ENCODE results near the gene ZNF598.
"Not testable (repeated sequence)": the region's sequence is repeated elsewhere in the genome, so short reads cannot be mapped to it uniquely, and the experiment has no call there.

The ZNF598 gene

GRCh38 chr16:2040041-2040786, 30.6 kb upstream of the ZNF598 start:
- DNase-seq: no peak

DNA sequence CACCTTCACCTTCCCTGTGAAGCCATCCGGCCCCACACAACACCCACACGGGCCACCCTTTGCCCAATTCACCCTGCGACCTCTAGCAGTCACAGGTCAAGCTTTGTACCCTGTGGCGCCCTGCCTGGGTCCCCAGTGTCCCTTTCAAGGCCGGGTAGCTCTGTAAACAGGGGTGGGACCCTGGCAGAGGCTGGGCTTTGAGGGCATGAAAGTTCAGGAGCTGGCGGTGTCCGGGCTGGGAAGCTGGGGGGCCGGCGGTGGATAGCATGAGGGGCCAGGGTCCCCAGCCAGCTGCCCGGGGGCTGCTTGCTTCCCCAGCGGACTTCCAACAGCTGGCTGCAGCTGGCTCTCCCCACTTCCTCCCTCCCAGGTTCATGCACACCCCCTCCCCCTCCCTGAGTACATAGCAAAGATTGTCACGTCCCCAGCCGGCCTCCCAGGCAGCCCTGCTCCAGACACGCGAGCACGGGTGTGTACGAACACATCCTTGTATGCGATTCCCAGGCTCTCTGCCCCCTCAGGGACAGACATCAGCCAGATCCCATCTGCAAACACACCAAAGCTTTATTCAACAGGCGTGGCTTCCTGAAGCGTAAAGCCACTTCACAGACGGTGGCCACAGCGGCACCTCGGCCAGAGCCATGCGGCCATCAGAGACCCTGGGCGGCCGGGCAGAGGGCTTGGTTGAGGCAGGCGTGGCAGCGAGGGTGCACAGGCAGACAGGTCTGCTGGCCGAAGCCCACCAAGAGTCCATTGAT, 29.8 kb upstream of the ZNF598 start:
- DNase-seq: no peak

GRCh38 chr16:2038382-2039231, 29.0 kb upstream of the ZNF598 start:
- DNase-seq: no peak

- no peak for DNase-seq
These were observed 28.2 kb upstream of the ZNF598 start for GRCh38 chr16:2037647-2038381.

DNA sequence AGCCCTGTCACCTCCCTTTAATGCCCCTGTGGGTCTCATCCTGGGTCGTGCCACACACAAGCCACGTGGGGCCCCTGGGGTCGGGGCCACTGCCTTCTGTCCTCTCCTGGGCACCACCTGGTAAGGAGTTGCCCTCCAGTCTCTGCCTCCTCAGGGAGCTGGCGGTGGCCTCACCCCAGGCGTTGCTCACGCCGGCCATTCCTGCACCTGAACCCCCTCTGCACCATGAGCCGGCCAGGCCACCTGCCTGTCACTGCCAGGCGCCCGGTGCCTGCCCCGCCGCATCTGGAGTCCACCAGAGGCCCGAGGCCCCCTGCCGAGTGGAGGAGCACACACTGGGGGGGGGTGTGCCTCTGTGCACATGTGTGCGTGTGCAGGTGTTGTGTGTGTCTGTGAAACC, 27.5 kb upstream of the ZNF598 start:
- DNase-seq: no peak

DNA sequence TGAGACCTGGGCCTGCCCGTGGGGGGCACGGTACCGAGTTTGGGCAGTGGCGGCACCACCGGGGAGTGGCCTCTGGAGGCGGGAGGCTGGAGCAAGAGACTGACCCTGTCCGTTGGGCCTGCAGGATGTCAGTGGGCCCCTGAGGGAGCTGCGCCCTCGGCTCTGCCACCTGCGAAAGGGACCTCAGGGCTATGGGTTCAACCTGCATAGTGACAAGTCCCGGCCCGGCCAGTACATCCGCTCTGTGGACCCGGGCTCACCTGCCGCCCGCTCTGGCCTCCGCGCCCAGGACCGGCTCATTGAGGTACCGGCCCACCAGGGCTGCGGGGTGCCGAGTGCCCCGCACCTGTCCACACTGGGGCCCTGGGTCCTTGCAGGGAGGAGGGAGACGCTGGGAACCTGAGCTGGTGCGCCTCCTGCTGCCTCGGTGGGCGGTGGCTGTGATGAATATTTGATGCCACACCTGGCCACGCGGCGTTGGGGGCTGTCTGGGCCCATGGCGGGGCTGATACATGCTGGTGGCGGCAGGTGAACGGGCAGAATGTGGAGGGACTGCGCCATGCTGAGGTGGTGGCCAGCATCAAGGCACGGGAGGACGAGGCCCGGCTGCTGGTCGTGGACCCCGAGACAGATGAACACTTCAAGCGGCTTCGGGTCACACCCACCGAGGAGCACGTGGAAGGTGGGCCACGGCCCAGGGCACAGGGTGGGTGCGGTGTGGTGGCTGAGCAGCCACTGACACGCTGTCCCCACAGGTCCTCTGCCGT, 26.8 kb upstream of the ZNF598 start:
- DNase-seq: no peak

DNA sequence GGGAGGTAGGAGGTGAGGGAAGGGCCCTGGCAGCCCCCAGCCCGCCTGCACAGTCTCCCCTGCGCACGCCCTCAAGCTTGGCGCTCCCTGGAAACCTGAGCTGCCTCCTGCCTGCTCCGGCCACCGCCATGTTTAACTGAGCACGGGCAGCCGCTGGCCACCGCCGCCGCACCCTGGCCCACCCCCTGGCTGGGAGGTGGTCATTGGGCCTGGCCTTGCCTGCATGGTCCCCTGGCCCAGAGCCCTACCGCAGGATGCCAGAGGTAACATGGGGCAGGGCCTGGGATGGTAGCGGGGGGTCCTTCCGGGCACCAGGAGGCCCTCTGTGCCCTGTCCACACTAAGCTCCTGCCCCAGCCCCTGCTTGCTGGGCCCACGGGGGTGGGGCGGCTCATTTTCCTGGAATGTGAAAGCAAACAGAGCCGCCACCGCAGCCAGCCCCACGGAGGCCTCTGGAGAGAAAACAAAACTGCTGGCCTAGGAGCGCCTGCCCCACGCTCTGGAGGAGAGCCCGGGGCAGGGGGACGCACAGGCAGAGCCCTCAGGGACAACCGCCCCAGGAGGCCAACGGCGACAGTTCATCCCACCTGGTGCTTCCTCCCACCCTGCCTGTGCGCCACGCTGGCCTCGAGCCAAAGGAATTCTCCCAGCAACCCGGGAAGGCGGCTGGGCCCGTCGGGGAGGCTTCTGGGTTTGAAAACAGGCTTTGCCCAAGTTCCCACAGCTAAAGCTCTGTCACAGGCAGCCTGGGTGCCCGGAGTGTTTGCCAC, 26.0 kb upstream of the ZNF598 start:
- DNase-seq: no peak

DNA sequence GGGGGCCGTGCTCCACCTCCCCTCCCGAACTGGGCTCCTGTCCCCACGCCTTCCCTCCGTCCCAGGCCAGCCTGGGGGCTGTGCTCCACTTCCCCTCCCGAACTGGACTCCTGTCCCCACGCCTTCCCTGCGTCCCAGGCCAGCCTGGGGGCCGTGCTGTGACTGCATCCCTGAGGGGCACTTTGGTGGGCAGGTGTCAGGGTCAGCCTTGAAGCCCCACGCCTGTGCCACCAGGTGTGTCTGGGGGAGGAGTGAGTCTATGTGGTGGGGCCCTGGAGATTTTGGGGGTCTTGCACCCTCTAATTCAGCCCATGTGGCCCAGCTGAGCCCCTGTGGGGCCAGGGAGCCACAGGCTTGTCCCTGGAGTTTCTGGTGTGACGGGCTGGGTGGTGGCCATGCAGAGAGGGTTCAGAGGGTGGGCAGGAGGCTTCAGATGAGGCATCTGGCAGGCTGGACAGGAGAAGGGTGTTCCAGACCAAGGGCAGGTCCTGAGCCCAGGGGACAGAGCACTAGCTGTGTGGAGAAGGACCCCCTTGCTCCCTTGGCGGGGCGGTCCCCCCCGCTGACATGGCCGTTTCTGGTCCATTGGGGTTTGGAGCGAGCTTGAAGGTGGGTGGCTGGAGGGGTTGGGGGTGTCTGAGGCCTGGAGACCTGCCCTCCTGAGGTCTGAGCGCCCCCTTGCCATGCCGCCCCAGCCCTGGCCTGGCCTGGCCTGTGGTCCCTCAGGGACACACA, 25.2 kb upstream of the ZNF598 start:
- no peak for DNase-seq

DNA sequence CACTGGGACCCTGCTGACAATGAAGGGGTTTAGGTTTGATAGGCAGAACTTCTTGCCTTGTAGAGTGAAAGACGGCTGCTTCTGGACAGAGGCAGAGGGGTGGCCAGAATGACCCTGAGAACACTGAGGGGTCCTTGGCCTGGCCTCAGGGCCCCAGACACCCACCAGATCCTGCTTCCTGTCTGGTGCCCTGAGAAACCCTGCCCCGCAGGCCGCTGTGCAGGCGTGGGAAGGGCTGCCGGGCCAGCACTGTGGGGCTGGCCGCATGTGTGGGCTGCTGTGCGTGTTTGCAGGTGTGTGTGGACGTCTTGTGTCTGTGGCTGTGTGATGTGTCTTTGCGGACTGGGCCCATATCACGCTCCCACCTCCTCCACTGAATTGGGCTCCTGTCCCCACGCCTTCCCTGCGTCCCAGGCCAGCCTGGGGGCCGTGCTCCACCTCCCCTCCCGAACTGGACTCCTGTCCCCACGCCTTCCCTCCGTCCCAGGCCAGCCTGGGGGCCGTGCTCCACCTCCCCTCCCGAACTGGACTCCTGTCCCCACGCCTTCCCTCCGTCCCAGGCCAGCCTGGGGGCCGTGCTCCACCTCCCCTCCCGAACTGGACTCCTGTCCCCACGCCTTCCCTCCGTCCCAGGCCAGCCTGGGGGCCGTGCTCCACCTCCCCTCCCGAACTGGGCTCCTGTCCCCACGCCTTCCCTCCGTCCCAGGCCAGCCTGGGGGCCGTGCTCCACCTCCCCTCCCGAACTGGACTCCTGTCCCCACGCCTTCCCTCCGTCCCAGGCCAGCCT, 24.5 kb upstream of the ZNF598 start:
- not testable (repeated sequence) for DNase-seq

GRCh38 chr16:2033057-2033908, 23.7 kb upstream of the ZNF598 start:
- DNase-seq: no peak

DNA sequence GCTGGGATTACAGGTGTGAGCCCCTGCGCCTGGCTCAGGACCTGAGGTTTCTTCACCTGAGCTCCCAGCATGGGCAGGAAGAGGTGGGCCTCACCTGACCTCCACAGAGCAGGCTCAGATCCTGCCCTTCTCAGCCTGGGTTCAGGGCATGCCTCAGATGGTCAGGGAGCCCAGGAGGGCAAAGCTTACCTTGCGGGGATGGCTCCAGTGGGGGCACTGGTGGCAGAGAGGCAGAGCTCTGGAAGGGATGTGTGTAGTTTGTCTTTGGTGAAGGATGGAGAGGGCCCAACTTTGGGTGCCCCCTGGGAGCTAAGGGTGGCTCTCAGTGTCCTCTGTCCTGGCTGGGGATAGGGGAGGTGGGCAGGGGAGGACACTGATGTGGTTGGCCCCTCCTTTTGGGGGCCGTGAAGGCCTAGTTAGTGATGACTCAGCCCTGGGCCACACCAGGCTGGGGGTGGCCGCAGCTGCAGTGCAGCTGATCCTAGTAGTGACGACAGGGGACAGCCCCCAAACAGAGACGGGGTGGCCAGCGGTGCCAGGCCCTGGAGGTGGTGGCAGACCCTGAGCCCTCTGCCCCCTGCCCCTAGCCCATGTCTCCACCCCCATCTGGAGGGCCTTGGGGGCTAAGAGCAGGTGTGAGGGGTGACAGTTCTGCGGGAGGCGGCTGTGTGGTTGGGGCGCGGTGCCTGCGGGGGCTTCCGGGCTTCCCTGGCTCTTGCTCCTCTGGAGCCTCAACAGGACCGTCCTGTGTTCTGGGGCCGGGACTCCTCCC, 22.9 kb upstream of the ZNF598 start:
- DNase-seq: no peak

DNA sequence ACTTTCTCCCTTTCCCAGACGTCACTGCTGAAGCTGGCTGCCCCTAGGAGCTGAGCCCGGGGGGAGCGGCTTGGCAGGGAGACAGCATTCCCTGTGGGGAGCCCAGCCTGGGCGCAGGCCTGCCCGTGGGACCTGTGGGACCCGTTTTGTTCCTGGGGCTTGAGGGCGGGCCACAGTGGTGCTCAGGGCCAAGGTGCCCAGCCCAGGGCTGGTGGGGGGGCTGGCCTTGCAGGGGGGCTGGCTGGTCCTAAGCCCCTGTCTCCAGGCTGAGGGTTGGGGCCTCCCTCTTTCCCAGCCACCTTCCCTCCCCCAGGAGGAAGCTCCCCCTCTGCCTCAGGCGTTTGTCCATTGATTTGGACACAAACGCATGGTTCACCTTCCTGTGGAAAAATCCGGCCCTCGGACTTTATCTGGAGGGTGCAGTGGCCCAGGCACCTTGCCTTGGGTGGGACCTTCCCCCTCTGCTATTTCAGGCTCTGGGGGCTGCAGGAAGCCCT, 21.5 kb upstream of the ZNF598 start:
- DNase-seq: no peak

DNA sequence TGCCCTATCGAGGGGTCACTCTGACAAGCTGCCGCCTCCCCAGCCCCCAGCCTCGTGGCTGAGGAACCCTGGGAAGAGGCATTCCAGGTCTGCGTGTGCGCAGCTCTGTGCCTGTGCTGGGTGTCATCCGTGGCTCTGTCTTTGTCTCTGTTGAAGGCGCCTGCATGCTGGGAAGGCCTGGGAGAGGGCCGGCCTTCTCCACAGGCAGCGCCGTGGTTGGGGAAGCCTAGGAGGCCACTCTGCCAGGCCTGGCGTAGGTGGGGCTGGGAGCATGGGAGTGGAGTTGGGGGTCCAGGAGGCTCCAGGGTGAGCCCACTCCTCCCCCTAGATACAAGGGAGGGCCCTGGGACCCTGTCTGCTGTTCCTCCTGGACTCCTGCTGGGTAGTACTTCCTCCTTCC, 20.4 kb upstream of the ZNF598 start:
- no peak for DNase-seq

GRCh38 chr16:2029350-2029749, 19.7 kb upstream of the ZNF598 start:
- no peak for DNase-seq

GRCh38 chr16:2028620-2029220, 19.1 kb upstream of the ZNF598 start:
- DNase-seq: no peak

- DNase-seq: no peak
These were observed 18.5 kb upstream of the ZNF598 start for GRCh38 chr16:2028146-2028545.
